ENCODE measurements around the gene FAM98C.

FAM98C gene

GRCh38 chr19:38375748-38376147 lies 27.1 kb upstream of the FAM98C start:
- in situ Hi-C loops (cut with MboI; ENCODE audit: low pct_unique_long_range_greater_than_20kb, low sequenced_read_pairs), result no loop called here

GRCh38 chr19:38376576-38376975 lies 26.3 kb upstream of the FAM98C start:
- no peak for DNase-seq
- in situ Hi-C loops (cut with MboI; ENCODE audit: low pct_unique_long_range_greater_than_20kb, low sequenced_read_pairs), result no loop called here

More at GRCh38 chr19:38375748-38376147, 27.1 kb upstream of the FAM98C start:
- no peak for DNase-seq

- in situ Hi-C loops (cut with MboI; ENCODE audit: low pct_unique_long_range_greater_than_20kb, low sequenced_read_pairs), result no loop called here
- no peak for DNase-seq
These were observed 25.8 kb upstream of the FAM98C start for GRCh38 chr19:38377052-38377451.

GRCh38 chr19:38378866-38379265 lies 24.0 kb upstream of the FAM98C start:
- DNase-seq, result no peak
- in situ Hi-C loops (cut with MboI; ENCODE audit: low pct_unique_long_range_greater_than_20kb, low sequenced_read_pairs), result no loop called here

GRCh38 chr19:38381138-38381537 lies 21.8 kb upstream of the FAM98C start:
- no peak for DNase-seq
- in situ Hi-C loops (cut with MboI; ENCODE audit: low pct_unique_long_range_greater_than_20kb, low sequenced_read_pairs), result no loop called here

- in situ Hi-C loops (cut with MboI; ENCODE audit: low pct_unique_long_range_greater_than_20kb, low sequenced_read_pairs), result no loop called here
These were observed 19.7 kb upstream of the FAM98C start for GRCh38 chr19:38383184-38383583.

GRCh38 chr19:38383743-38384142 lies 19.1 kb upstream of the FAM98C start:
- no peak for DNase-seq
- in situ Hi-C loops (cut with MboI; ENCODE audit: low pct_unique_long_range_greater_than_20kb, low sequenced_read_pairs), result no loop called here

More at GRCh38 chr19:38383184-38383583, 19.7 kb upstream of the FAM98C start:
- DNase-seq, result no peak

- in situ Hi-C loops (cut with MboI; ENCODE audit: low pct_unique_long_range_greater_than_20kb, low sequenced_read_pairs), result no loop called here
- DNase-seq, result no peak
These were observed 18.5 kb upstream of the FAM98C start for GRCh38 chr19:38384209-38385027.

GRCh38 chr19:38385057-38385803 lies 17.7 kb upstream of the FAM98C start:
- in situ Hi-C loops (cut with MboI; ENCODE audit: low pct_unique_long_range_greater_than_20kb, low sequenced_read_pairs), result no loop called here
- DNase-seq, result no peak

- DNase-seq, result no peak
- in situ Hi-C loops (cut with MboI; ENCODE audit: low pct_unique_long_range_greater_than_20kb, low sequenced_read_pairs), result no loop called here
These were observed 17.1 kb upstream of the FAM98C start for GRCh38 chr19:38385804-38386257.

- in situ Hi-C loops (cut with MboI; ENCODE audit: low pct_unique_long_range_greater_than_20kb, low sequenced_read_pairs), result no loop called here
- DNase-seq, result no peak
These were observed 16.5 kb upstream of the FAM98C start for GRCh38 chr19:38386300-38386970.

GRCh38 chr19:38386971-38387549 lies 15.8 kb upstream of the FAM98C start:
- no peak for DNase-seq
- in situ Hi-C loops (cut with MboI; ENCODE audit: low pct_unique_long_range_greater_than_20kb, low sequenced_read_pairs), result no loop called here

GRCh38 chr19:38387550-38388348 lies 15.1 kb upstream of the FAM98C start, which contains the start of gene GGN:
Gene GGN, minus strand, starts transcription at chr19:38388034. Its CDS starts 773 bp downstream, at chr19:38387261.
- DNase-seq, result peak; percentile 86
- in situ Hi-C loops (cut with MboI; ENCODE audit: low pct_unique_long_range_greater_than_20kb, low sequenced_read_pairs), result no loop called here

GRCh38 chr19:38388349-38389100 lies 14.4 kb upstream of the FAM98C start, which contains the start of gene SPRED3:
Gene SPRED3, plus strand, starts transcription at chr19:38388697. Its CDS starts 1,606 bp downstream, at chr19:38390303.
- DNase-seq, result no peak
- in situ Hi-C loops (cut with MboI; ENCODE audit: low pct_unique_long_range_greater_than_20kb, low sequenced_read_pairs), result no loop called here

- DNase-seq, result no peak
- in situ Hi-C loops (cut with MboI; ENCODE audit: low pct_unique_long_range_greater_than_20kb, low sequenced_read_pairs), result no loop called here
These were observed 13.6 kb upstream of the FAM98C start for GRCh38 chr19:38389101-38389925.

GRCh38 chr19:38389957-38390924 lies 12.7 kb upstream of the FAM98C start:
- no peak for DNase-seq
- in situ Hi-C loops (cut with MboI; ENCODE audit: low pct_unique_long_range_greater_than_20kb, low sequenced_read_pairs), result no loop called here

All from KBM-7 (cell line).